GM18505 (cell line): ENCODE data around the gene PTPN14.

ENCODE experiments used
- ATAC-seq: cut with Tn5 transposase; IDR thresholded peaks from one replicate; pipeline ENCODE4 v1.9.1; 2021; ENCODE audit not compliant: unreplicated experiment
- POLR2A ChIP-seq: IDR thresholded peaks from 4 replicates; pipeline ENCODE4 v1.6.1; 2011; ENCODE audit warnings: borderline replicate concordance; ENCODE audit not compliant: insufficient read depth, insufficient read length; ENCODE audit errors: extremely low read depth

The PTPN14 gene

GRCh38 chr1:214391873-214392645 lies 159.3 kb downstream of the PTPN14 start:
- no peak for TF ChIP-seq POLR2A

GRCh38 chr1:214389734-214390133 lies 161.7 kb downstream of the PTPN14 start:
- TF ChIP-seq POLR2A = no peak
- ATAC-seq = no peak

More at GRCh38 chr1:214391873-214392645, 159.3 kb downstream of the PTPN14 start:
- no peak for ATAC-seq

- TF ChIP-seq POLR2A = no peak
- ATAC-seq = no peak
Measured at GRCh38 chr1:214386747-214387146, 164.7 kb downstream of the PTPN14 start.

GRCh38 chr1:214386333-214386732 lies 165.1 kb downstream of the PTPN14 start:
- no peak for ATAC-seq
- TF ChIP-seq POLR2A = no peak

GRCh38 chr1:214385428-214385827 lies 166.0 kb downstream of the PTPN14 start:
- no peak for ATAC-seq

GRCh38 chr1:214384373-214385079 lies 166.9 kb downstream of the PTPN14 start:
- no peak for TF ChIP-seq POLR2A
- ATAC-seq = no peak

More at GRCh38 chr1:214385428-214385827, 166.0 kb downstream of the PTPN14 start:
- no peak for TF ChIP-seq POLR2A

- ATAC-seq = no peak
- no peak for TF ChIP-seq POLR2A
Measured at GRCh38 chr1:214383381-214384372, 167.7 kb downstream of the PTPN14 start.

GRCh38 chr1:214380986-214381695 lies 170.3 kb downstream of the PTPN14 start:
- no peak for ATAC-seq
- no peak for TF ChIP-seq POLR2A

DNA sequence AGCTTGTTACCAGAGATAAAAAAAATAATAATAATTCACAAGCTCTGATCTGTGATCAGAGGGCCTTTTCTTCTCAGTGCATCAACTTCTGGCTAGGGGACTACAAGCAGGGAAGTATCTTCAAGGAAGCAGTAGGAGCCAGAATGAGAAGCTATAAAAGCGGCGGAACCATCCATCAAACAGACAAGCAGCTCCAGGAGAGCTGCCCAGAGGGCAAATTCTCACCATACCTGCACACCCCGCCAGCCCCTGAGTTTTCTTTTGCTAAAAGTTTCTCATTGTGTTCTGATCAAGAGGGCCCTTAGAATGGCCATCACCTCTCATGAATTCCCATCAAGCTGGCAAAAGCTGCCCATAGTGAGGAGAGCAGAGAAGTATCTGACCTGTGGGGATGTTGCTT lies 171.0 kb downstream of the PTPN14 start:
- no peak for TF ChIP-seq POLR2A
- ATAC-seq = no peak

DNA sequence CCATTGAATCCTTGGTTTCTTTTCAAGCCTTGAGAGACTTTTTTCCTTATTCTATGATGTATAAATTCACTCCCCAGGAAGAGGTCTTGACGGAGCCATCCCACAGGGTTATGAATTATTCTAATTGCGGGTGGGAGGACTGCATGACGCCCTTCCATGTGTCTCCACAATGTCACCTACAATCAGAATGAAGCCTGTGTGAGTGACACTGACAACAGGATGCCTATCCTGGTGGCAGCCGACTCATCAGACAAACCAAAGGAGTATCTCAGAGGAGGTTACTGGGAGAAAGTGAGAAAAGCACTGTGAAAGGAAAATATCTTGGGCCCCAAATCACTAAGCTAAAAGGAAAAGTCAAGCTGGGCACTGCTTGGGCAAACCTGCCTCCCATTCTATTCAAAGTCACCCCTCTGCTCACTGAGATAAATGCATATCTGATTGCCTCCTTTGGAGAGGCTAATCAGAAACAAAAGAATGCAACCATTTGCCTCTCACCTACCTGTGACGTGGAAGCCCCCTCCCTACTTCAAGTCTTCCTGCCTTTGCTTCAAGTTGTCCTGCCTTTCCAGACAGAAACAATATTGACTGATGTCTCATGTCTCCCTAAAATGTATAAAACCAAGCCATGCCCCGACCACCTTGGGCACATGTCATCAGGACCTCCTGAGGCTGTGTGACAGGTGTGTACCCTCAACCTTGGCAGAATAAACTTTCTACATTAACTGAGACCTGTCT lies 172.0 kb downstream of the PTPN14 start:
- no peak for TF ChIP-seq POLR2A
- no peak for ATAC-seq

GRCh38 chr1:214378492-214378891 lies 172.9 kb downstream of the PTPN14 start:
- no peak for ATAC-seq

GRCh38 chr1:214377886-214378285 lies 173.5 kb downstream of the PTPN14 start:
- ATAC-seq = no peak
- no peak for TF ChIP-seq POLR2A

More at GRCh38 chr1:214378492-214378891, 172.9 kb downstream of the PTPN14 start:
- TF ChIP-seq POLR2A = no peak
